Ovary (tissue), 9 donors: Measurements from ENCODE around the gene RAD51AP2. TPM values are rescaled to one million over a fixed set of nuclear protein-coding genes. Genes with fewer than 3 reads are reported as not detected.

Experiments used
- DNase-seq, 5 donors: peaks; one replicate each; pipeline ENCODE4 v3.0.0-alpha.2; 2019 to 2020
- H3K27ac ChIP-seq, 2 donors: fragments of 200-600 bp; one replicate each; pipeline versions ENCODE4 v1.5.1 to v1.8.0; 2019 to 2022
- H3K27me3 ChIP-seq: fragments of 200-600 bp; one replicate; pipeline ENCODE4 v1.8.0; 2022
- H3K36me3 ChIP-seq: fragments of 200-600 bp; sonication (generic); one replicate; pipeline ENCODE4 v1.5.1; 2019
- H3K4me1 ChIP-seq: one replicate; pipeline ENCODE4 v1.8.1; 2013; ENCODE audit warnings: mild to moderate bottlenecking, moderate library complexity; ENCODE audit not compliant: insufficient read depth
- H3K4me3 ChIP-seq: fragments of 200-600 bp; sonication (generic); one replicate; pipeline ENCODE4 v1.5.1; 2017
- H3K9me3 ChIP-seq, 2 donors: fragments of 200-600 bp in 1 of 2; sonication (generic) in 1 of 2; one replicate each; pipeline versions ENCODE4 v1.5.1 to v1.8.1; 2013 to 2019; ENCODE audit warnings: mild to moderate bottlenecking in 1 of 2, moderate library complexity in 1 of 2
- CTCF ChIP-seq, 3 donors: fragments of 450-650 bp in 2 of 3; fragments of 200-600 bp in 1 of 3; IDR thresholded peaks; one replicate each; pipeline versions ENCODE4 v1.5.1 to v1.8.0; 2016 to 2022; ENCODE audit warnings: antibody characterized with exemption in 3 of 3, mild to moderate bottlenecking in 1 of 3
- EP300 ChIP-seq: sonication (generic); formaldehyde crosslinking; IDR thresholded peaks from one replicate; pipeline ENCODE4 v1.6.1; 2017; ENCODE audit warnings: antibody characterized with exemption
- POLR2A ChIP-seq: fragments of 450-650 bp; IDR thresholded peaks from one replicate; pipeline ENCODE4 v1.6.1; 2017; ENCODE audit warnings: antibody characterized with exemption, mild to moderate bottlenecking, moderate library complexity
- WGBS, 3 donors: extraction: QIAGEN DNeasy Blood & Tissue Kit in 1 of 3; methylation state at CpG; one replicate each; pipeline versions ENCODE4 v1.1.5 to v1.1.7; 2013 to 2017; 5-methylcytosine and 5-hydroxymethylcytosine counted together
- intact Hi-C, 4 donors: fragments of 100-400 bp; cut with DNase I; formaldehyde crosslinking; loops; one replicate each; pipeline versions ENCODE4 v1.11.0 to v1.15.1; 2022 to 2023
- polyA plus RNA-seq, 2 donors: library from polyadenylated mRNA; stranded (reverse); fragments of 200-250 nt in 1 of 2; fragments of 350-450 nt in 1 of 2; fragmentation: Illumina TruSeq in 1 of 2; extraction: RNeasy Lipid Tissue Mini Kit (QIAGEN cat#74804) in 1 of 2; gene quantifications; one replicate each; pipeline ENCODE4 v1.2.3, GENCODE V29; 2013 to 2014
- total RNA-seq, 7 donors: library from RNA; depleted of rRNA in 2 of 7; stranded (reverse); fragments of >200 nt in 2 of 7; fragmentation: NEBNext Ultra II Directional in 3 of 7; extraction: Animal tissue kit (Norgen Biotek cat#: 25700) in 3 of 7; gene quantifications; one replicate each; pipeline versions ENCODE4 v1.1.0 to v1.2.4, GENCODE V29; 2016 to 2023
- donor health status: DM: no; HTN: no; CAD: no; lungs with moderate emphysema.
- donor health status: DM: no; HTN: no; CAD: no.
- donor health status: Bipolar disorder and iron deficiency.
- donor health status: DM: yes; HTN: yes; CAD: no.
- donor health status: DM: no; HTN: no; CAD: no.
- donor health status: DM: yes; HTN: yes; CAD: no.

RAD51AP2 gene
- total and polyA plus RNA-seq, 9 donors: 0.02 to 0.24 (median 0.10) TPM

GRCh38 chr2:17483496-17483895 is 34.7 kb downstream of the RAD51AP2 start:
- H3K9me3 ChIP-seq: no peaks in the 10 kb centered on the region
- TF ChIP-seq CTCF (IDR thresholded peaks at IDR 0.05) (no peak), POLR2A (no peak), EP300 (no peak)
- H3K4me3 ChIP-seq: no peak overlapping the region
- H3K27ac ChIP-seq: no peak overlapping the region
- no peaks in the 10 kb centered on the region for H3K27me3 ChIP-seq
- no peak for DNase-seq
- H3K36me3 ChIP-seq: no peaks in the 10 kb centered on the region
- intact Hi-C loops: loop anchor here in 1 of 4 donors (10.0 kb wide), 1 partner anchor 601 kb away; no protein-coding TSS in a partner anchor
- H3K4me1 ChIP-seq: no peaks in the 10 kb centered on the region
- 74 to 79% (median 77%) methylated on average over 1 of the region's 1 CpG for WGBS, 3 donors

GRCh38 chr2:17482651-17483050 is 35.6 kb downstream of the RAD51AP2 start:
- no peaks in the 10 kb centered on the region for H3K27me3 ChIP-seq
- no peaks in the 10 kb centered on the region for H3K4me1 ChIP-seq
- 90 to 93% (median 92%) methylated on average over 2 of the region's 2 CpGs for WGBS, 3 donors
- H3K4me3 ChIP-seq: no peak overlapping the region
- intact Hi-C loops: loop anchor here in 1 of 4 donors (10.0 kb wide), 1 partner anchor 602 kb away; no protein-coding TSS in a partner anchor
- H3K9me3 ChIP-seq: no peaks in the 10 kb centered on the region
- no peak overlapping the region for H3K27ac ChIP-seq
- no peak for DNase-seq
- no peaks in the 10 kb centered on the region for H3K36me3 ChIP-seq
- TF ChIP-seq POLR2A: no peak
- no peak for TF ChIP-seq CTCF (IDR thresholded peaks at IDR 0.05)
- no peak for TF ChIP-seq EP300

GRCh38 chr2:17479875-17480274 is 38.4 kb downstream of the RAD51AP2 start:
- no peaks in the 10 kb centered on the region for H3K4me1 ChIP-seq
- WGBS, 3 donors: 80 to 87% (median 87%) methylated on average over 2 of the region's 2 CpGs
- no peak for DNase-seq
- no peaks in the 10 kb centered on the region for H3K9me3 ChIP-seq
- no peaks in the 10 kb centered on the region for H3K27me3 ChIP-seq
- intact Hi-C loops: loop anchor here in 1 of 4 donors (10.0 kb wide), 1 partner anchor 605 kb away; no protein-coding TSS in a partner anchor
- no peak overlapping the region for H3K4me3 ChIP-seq
- H3K27ac ChIP-seq: no peak overlapping the region
- TF ChIP-seq EP300 (no peak), POLR2A (no peak), CTCF (IDR thresholded peaks at IDR 0.05) (no peak)
- H3K36me3 ChIP-seq: no peaks in the 10 kb centered on the region

GRCh38 chr2:17476830-17477229 is 41.4 kb downstream of the RAD51AP2 start:
- Histone ChIP-seq H3K4me3 (no peak overlapping the region), H3K27ac (no peak overlapping the region), H3K4me1 (no peaks in the 10 kb centered on the region), H3K36me3 (no peaks in the 10 kb centered on the region), H3K9me3 (no peaks in the 10 kb centered on the region), H3K27me3 (no peaks in the 10 kb centered on the region)
- TF ChIP-seq CTCF (IDR thresholded peaks at IDR 0.05): no peak
- TF ChIP-seq POLR2A: no peak
- TF ChIP-seq EP300: no peak
- no peak for DNase-seq
- 40 to 51% (median 44%) methylated on average over 2 of the region's 2 CpGs for WGBS, 3 donors
- intact Hi-C loops: no loop called here
